GM10248 (cell line): ENCODE measurements around the gene TECPR2.

ENCODE experiments used
- CTCF ChIA-PET: fragments of 300-600 bp; sonication (Branson Sonifier 250); formaldehyde crosslinking; extraction: SDS; loops from one replicate; lab custom pipeline; 2021; ENCODE audit warnings: antibody characterized with exemption; lab: Yijun Ruan, JAX
- POLR2A ChIA-PET: fragments of 350-650 bp; sonication (Branson Sonifier 250); formaldehyde crosslinking; extraction: SDS; loops from one replicate; lab custom pipeline; 2020; ENCODE audit warnings: antibody characterized with exemption; lab: Yijun Ruan, JAX
- DNase-seq: peaks from one replicate; pipeline ENCODE4 v3.0.0; 2012; ENCODE audit errors: extremely low spot score
- TF ChIP-seq, protein P1 (sequence below): IDR thresholded peaks from 2 replicates; pipeline ENCODE4 v1.5.1; 2012; ENCODE audit warnings: mild to moderate bottlenecking, low read depth; ENCODE audit errors: extremely low read depth, missing control alignments, control extremely low read depth

The TECPR2 gene

DNA sequence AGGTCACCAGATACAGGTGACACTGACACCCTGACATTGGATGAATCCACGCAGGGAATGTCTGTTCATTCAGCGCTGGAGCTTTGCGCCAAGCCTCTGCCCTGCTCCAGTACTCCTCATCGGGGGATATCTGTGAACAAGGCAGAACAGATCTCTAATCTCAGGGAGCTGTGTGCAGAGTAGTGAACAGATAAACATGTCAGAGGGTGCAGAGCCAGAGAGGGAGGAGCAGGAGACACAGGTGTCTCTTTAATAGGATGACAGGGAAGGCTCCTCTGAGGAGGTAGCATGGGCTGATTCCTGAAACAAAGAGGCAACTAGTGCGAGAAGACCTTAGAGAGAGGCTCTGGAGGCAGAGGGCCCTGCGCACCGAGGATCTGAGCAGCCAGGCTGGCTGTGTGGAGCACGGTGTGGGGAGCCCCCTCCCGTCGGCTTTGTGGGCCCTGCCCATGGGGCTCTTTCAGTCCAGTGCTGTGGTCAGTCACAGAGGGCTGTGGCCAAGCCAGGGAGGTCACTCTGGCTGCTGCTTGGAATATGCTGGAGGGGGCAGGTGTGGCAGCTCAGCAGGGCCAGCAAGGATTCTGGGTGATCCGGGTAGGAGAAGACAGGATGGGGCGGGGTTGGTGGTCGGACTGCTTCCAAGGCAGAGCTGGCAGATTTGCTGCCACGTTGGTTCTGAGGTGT lies 55.6 kb downstream of the TECPR2 start:
- TF ChIP-seq, protein P1, sequence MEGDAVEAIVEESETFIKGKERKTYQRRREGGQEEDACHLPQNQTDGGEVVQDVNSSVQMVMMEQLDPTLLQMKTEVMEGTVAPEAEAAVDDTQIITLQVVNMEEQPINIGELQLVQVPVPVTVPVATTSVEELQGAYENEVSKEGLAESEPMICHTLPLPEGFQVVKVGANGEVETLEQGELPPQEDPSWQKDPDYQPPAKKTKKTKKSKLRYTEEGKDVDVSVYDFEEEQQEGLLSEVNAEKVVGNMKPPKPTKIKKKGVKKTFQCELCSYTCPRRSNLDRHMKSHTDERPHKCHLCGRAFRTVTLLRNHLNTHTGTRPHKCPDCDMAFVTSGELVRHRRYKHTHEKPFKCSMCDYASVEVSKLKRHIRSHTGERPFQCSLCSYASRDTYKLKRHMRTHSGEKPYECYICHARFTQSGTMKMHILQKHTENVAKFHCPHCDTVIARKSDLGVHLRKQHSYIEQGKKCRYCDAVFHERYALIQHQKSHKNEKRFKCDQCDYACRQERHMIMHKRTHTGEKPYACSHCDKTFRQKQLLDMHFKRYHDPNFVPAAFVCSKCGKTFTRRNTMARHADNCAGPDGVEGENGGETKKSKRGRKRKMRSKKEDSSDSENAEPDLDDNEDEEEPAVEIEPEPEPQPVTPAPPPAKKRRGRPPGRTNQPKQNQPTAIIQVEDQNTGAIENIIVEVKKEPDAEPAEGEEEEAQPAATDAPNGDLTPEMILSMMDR: no peak
- ChIA-PET POLR2A (no interaction called here), CTCF (interaction anchor here (0.8 kb wide), 1 partner anchor 67 kb away, joined by 3 read pairs; no protein-coding TSS in a partner anchor)
- no peak for DNase-seq

DNA sequence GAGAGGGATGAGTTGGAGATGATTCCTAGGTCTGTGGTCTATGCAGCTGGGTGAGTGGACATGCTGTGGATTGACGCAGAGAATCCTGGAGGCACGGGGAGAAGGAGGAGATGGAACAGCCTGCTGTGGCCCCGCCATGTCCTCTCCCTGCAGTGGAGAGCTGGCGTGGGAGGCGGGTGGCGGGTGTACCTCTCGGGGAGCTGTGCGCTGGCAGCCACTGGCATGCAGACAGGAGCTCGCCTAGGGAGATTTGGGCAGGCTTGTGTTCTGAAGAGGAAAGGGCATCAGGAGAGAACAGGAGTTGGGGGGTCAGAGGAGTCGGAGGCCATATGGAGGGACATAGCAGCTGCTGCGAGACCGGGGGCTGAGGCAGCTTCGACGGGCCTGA lies 56.1 kb downstream of the TECPR2 start:
- CTCF ChIA-PET: interaction anchor here (0.8 kb wide), 1 partner anchor 66 kb away, joined by 3 read pairs; no protein-coding TSS in a partner anchor
- TF ChIP-seq, protein P1: no peak
- no peak for DNase-seq
- POLR2A ChIA-PET: no interaction called here

GRCh38 chr14:102419276-102419675 lies 56.5 kb downstream of the TECPR2 start:
- TF ChIP-seq, protein P1: no peak
- POLR2A ChIA-PET: no interaction called here
- DNase-seq: no peak
- CTCF ChIA-PET: interaction anchor here (0.8 to 1.3 kb wide), 2 partner anchors 17 to 66 kb away, joined by 3 to 6 read pairs; no protein-coding TSS in a partner anchor

DNA sequence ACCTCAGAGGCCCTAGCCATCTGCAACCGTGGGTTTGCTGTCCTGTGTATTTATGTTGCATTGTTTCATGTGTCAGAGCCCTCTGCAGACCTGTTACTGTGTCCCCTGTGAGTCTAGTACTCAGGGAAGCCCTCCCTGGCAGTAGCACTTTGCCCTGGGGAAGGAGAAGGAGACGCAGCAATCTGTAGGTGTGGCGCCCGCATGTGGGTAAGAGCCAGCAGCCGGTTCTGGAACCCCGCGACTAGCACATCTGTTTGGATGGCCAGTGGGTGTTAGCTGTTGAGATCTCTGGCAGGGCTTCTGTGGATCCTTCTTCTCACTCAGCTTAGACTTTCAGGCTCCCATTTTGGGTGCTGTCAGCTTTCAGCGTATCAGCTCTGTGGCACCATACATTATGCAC lies 57.0 kb downstream of the TECPR2 start:
- peak; percentile 11 for DNase-seq
- TF ChIP-seq, protein P1: no peak
- CTCF ChIA-PET: interaction anchor here (0.9 to 1.3 kb wide), 3 partner anchors 16 to 25 kb away, joined by 3 to 6 read pairs (median 6); no protein-coding TSS in a partner anchor
- POLR2A ChIA-PET: no interaction called here

DNA sequence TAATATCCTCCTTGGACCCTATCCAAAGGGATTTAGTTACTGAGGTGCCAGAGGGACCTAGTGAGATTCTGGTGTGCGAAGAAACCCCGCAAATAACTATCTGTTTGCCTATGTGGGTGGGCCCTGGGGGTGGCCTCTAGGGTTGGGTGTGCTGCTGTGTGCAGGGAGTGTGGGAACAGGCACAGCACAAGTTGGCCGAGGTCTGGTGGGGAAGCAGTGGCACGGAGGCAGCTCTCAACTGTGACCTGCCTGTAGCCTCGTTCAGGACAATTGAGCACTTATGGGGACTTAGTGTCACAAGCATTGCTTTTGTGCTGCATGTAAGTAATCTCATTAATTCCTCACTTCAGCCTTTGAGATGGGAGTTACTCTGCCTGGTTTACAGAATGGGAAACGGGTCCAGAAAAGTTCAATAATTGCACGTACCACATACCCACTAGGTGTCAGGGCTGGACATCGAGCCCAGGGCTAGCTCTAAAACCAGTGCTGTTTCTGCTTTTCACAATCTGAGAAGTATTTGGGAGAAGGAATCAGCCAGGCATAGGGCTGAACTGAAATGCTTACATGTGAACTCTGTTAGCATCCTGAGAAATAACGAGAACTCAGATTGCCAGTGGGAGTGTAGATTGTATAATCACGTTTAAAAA lies 58.8 kb downstream of the TECPR2 start:
- ChIA-PET POLR2A (no interaction called here), CTCF (interaction anchor here (1.2 to 1.5 kb wide), 2 partner anchors 8 to 15 kb away, joined by 3 to 6 read pairs; no protein-coding TSS in a partner anchor)
- TF ChIP-seq, protein P1: no peak
- no peak for DNase-seq

- ChIA-PET CTCF (interaction anchor here (2.2 kb wide), 1 partner anchor 14 kb away, joined by 8 read pairs; no protein-coding TSS in a partner anchor), POLR2A (no interaction called here)
- TF ChIP-seq, protein P1: no peak
- no peak for DNase-seq
Measured at GRCh38 chr14:102424520-102424919, 61.8 kb downstream of the TECPR2 start.
